ENCODE results near the gene DNM2. TPM values are rescaled to one million over a fixed set of nuclear protein-coding genes. Genes with fewer than 3 reads are reported as not detected.
A peak's percentile ranks its signal among the peaks of the same experiment; 100 is the strongest.

The DNM2 gene
- total and polyA plus RNA-seq, 2 donors (not counting 1 experiment from before 2014, with no cell fraction given), result 42.6 to 76.8 TPM

GRCh38 chr19:10819124-10820060 is 101.5 kb downstream of the DNM2 start:
- peaks cover 14% of the 10 kb centered on the region for H3K4me1 ChIP-seq (ENCODE audit: control insufficient read depth, extremely low read depth, insufficient read depth, low read length)
- peak overlapping the region; percentile 95 for H3K27ac ChIP-seq (ENCODE audit: insufficient read depth, low read length)
- no peaks in the 10 kb centered on the region for H3K27me3 ChIP-seq (ENCODE audit: control insufficient read depth, insufficient read depth, low read length)

GRCh38 chr19:10820173-10820572 is 102.3 kb downstream of the DNM2 start:
- Histone ChIP-seq H3K27ac (ENCODE audit: insufficient read depth, low read length) (no peak overlapping the region), H4K20me1 (ENCODE audit: control insufficient read depth, extremely low read depth, insufficient read depth, low read length) (no peaks in the 10 kb centered on the region), H3K4me1 (ENCODE audit: control insufficient read depth, extremely low read depth, insufficient read depth, low read length) (peaks cover 11% of the 10 kb centered on the region), H3K4me2 (ENCODE audit: extremely low read depth, insufficient read depth, low read length) (no peak overlapping the region), H3K9ac (ENCODE audit: insufficient read depth, low read length) (no peak overlapping the region), H3K4me3 (replicated peaks in 1 of 4; ENCODE audit: control extremely low read depth in 1 of 4, insufficient read depth in 1 of 4, low read depth in 3 of 4, low read length in 4 of 4) (no peak overlapping the region), H3K27me3 (ENCODE audit: control insufficient read depth, insufficient read depth, low read length) (no peaks in the 10 kb centered on the region), H3K79me2 (ENCODE audit: control insufficient read depth, insufficient read depth, low read length) (peaks cover 22% of the 10 kb centered on the region), H3K36me3 (ENCODE audit: control insufficient read depth, insufficient read depth, low read length) (peaks cover 37% of the 10 kb centered on the region), H3K9me3 (ENCODE audit: control insufficient read depth, insufficient read depth, low read depth, low read length) (no peaks in the 10 kb centered on the region), H2AFZ (ENCODE audit: low read length) (no peak overlapping the region)
- no peak for DNase-seq (ENCODE audit: low read depth in 2 of 2)
- TF ChIP-seq CTCF (conservative IDR thresholded peaks at IDR 0.05 in 1 of 2, IDR thresholded peaks at IDR 0.05 in 1 of 2; ENCODE audit: low read depth in 1 of 2, low read length in 2 of 2), result no peak

More at GRCh38 chr19:10819124-10820060, 101.5 kb downstream of the DNM2 start:
- H3K36me3 ChIP-seq (ENCODE audit: control insufficient read depth, insufficient read depth, low read length), result peaks cover 40% of the 10 kb centered on the region
- peak overlapping the region; percentile 26 for H3K9ac ChIP-seq (ENCODE audit: insufficient read depth, low read length)
- TF ChIP-seq CTCF (conservative IDR thresholded peaks at IDR 0.05 in 1 of 2, IDR thresholded peaks at IDR 0.05 in 1 of 2; ENCODE audit: low read depth in 1 of 2, low read length in 2 of 2), result no peak
- TF ChIP-seq EZH2 (IDR thresholded peaks at IDR 0.05; ENCODE audit: low read length, missing control alignments), result no peak
- peaks cover 30% of the 10 kb centered on the region for H3K79me2 ChIP-seq (ENCODE audit: control insufficient read depth, insufficient read depth, low read length)
- H3K4me3 ChIP-seq (replicated peaks in 1 of 4; ENCODE audit: control extremely low read depth in 1 of 4, insufficient read depth in 1 of 4, low read depth in 3 of 4, low read length in 4 of 4), result no peak overlapping the region
- H4K20me1 ChIP-seq (ENCODE audit: control insufficient read depth, extremely low read depth, insufficient read depth, low read length), result no peaks in the 10 kb centered on the region
- DNase-seq (ENCODE audit: low read depth in 2 of 2), result no peak
- H3K4me2 ChIP-seq (ENCODE audit: extremely low read depth, insufficient read depth, low read length), result no peak overlapping the region
- no peaks in the 10 kb centered on the region for H3K9me3 ChIP-seq (ENCODE audit: control insufficient read depth, insufficient read depth, low read depth, low read length)
- H2AFZ ChIP-seq (ENCODE audit: low read length), result no peak overlapping the region

- Histone ChIP-seq H3K36me3 (ENCODE audit: control insufficient read depth, insufficient read depth, low read length) (peaks cover 32% of the 10 kb centered on the region), H3K27ac (ENCODE audit: insufficient read depth, low read length) (no peak overlapping the region), H3K79me2 (ENCODE audit: control insufficient read depth, insufficient read depth, low read length) (no peaks in the 10 kb centered on the region), H3K9me3 (ENCODE audit: control insufficient read depth, insufficient read depth, low read depth, low read length) (no peaks in the 10 kb centered on the region), H2AFZ (ENCODE audit: low read length) (no peak overlapping the region), H3K4me1 (ENCODE audit: control insufficient read depth, extremely low read depth, insufficient read depth, low read length) (peaks cover 2% of the 10 kb centered on the region), H3K4me3 (replicated peaks in 1 of 4; ENCODE audit: control extremely low read depth in 1 of 4, insufficient read depth in 1 of 4, low read depth in 3 of 4, low read length in 4 of 4) (no peak overlapping the region), H4K20me1 (ENCODE audit: control insufficient read depth, extremely low read depth, insufficient read depth, low read length) (no peaks in the 10 kb centered on the region), H3K4me2 (ENCODE audit: extremely low read depth, insufficient read depth, low read length) (no peak overlapping the region), H3K9ac (ENCODE audit: insufficient read depth, low read length) (no peak overlapping the region), H3K27me3 (ENCODE audit: control insufficient read depth, insufficient read depth, low read length) (no peaks in the 10 kb centered on the region)
- DNase-seq (ENCODE audit: low read depth in 2 of 2), result no peak
- TF ChIP-seq CTCF (conservative IDR thresholded peaks at IDR 0.05 in 1 of 2, IDR thresholded peaks at IDR 0.05 in 1 of 2; ENCODE audit: low read depth in 1 of 2, low read length in 2 of 2), result no peak
- TF ChIP-seq EZH2 (IDR thresholded peaks at IDR 0.05; ENCODE audit: low read length, missing control alignments), result no peak
These were observed 105.8 kb downstream of the DNM2 start for GRCh38 chr19:10823690-10824089.

All from fibroblast of lung (primary cell).